HCT116 (cell line): Measurements from ENCODE around the gene CDK4. TPM values are rescaled to one million over a fixed set of nuclear protein-coding genes. Genes with fewer than 3 reads are reported as not detected.

Experiments used
- ATAC-seq: fragments of 200-7000 bp; cut with Tn5 transposase; 2 replicates; pipeline ENCODE4 v1.9.1; 2020; ENCODE audit warnings: mild to moderate bottlenecking, moderate library complexity
- BruUV-seq: library from RNA; stranded (reverse); fragments of 400-500 nt; replicated peaks from 2 replicates; lab custom pipeline; 2021; lab: Mats Ljungman, UMichigan
- CTCF ChIA-PET: fragments of 300-600 bp; sonication (Branson Sonifier 250); formaldehyde crosslinking; loops from one replicate; lab custom pipeline; 2021; ENCODE audit warnings: antibody characterized with exemption; lab: Charles Lee
- POLR2A ChIA-PET: fragments of 300-600, 350-600 bp; sonication (Branson Sonifier 250); formaldehyde crosslinking; loops from one replicate; lab custom pipeline; 2021; ENCODE audit warnings: antibody characterized with exemption; lab: Charles Lee
- RAD21 ChIA-PET, 2 experiments: fragments of 300-600 bp; sonication (Branson Sonifier 250); formaldehyde crosslinking; loops; one replicate each; lab custom pipeline; 2023; ENCODE audit warnings: low total read pairs in 2 of 2; ENCODE audit not compliant: uncharacterized antibody in 2 of 2, unreplicated experiment in 2 of 2, low non-redundant PET in 1 of 2; lab: Charles Lee
- DNase-seq: peaks from one replicate; pipeline ENCODE4 v3.0.0-alpha.2; 2010; ENCODE audit warnings: low read depth, low spot score
- H2AFZ ChIP-seq: fragments of 200-600 bp; shearing (Covaris generic), sonication (generic); 2 replicates; pipeline ENCODE4 v1.6.1; 2017; ENCODE audit warnings: low read depth, mixed run types, mixed read lengths, antibody characterized with exemption, low read length; ENCODE audit not compliant: poor library complexity, severe bottlenecking
- H3K27ac ChIP-seq: 2 replicates; pipeline ENCODE4 v1.5.1; 2012; ENCODE audit warnings: low read depth, low read length
- H3K27me3 ChIP-seq: fragments of 200-600 bp; sonication (generic); 2 replicates; pipeline ENCODE4 v1.6.1; 2016; ENCODE audit warnings: mixed run types, low read length, mixed read lengths; ENCODE audit not compliant: insufficient read depth
- H3K36me3 ChIP-seq, 2 experiments: fragments of 200-500 bp in 1 of 2; fragments of 200-600 bp in 1 of 2; sonication (Bioruptor generic) in 1 of 2; sonication (generic) in 1 of 2; 2 replicates each; pipeline versions ENCODE4 v1.5.1 to v1.6.1; 2014 to 2016; ENCODE audit warnings: low read length in 2 of 2, inconsistent platforms in 1 of 2, mixed read lengths in 1 of 2, mixed run types in 1 of 2; ENCODE audit not compliant: insufficient read depth in 2 of 2, control insufficient read depth in 1 of 2
- H3K4me1 ChIP-seq, 2 experiments: fragments of 200-600 bp in 1 of 2; sonication (generic) in 1 of 2; 2 replicates each; pipeline versions ENCODE4 v1.5.1 to v1.6.1; 2012 to 2017; ENCODE audit warnings: low read length in 2 of 2, inconsistent platforms in 1 of 2, mild to moderate bottlenecking in 1 of 2, mixed read lengths in 1 of 2, mixed run types in 1 of 2, moderate library complexity in 1 of 2; ENCODE audit not compliant: insufficient read depth in 2 of 2, control insufficient read depth in 1 of 2
- H3K4me2 ChIP-seq: fragments of 200-600 bp; sonication (generic); 2 replicates; pipeline ENCODE4 v1.6.1; 2017; ENCODE audit warnings: mixed run types, low read length, mixed read lengths
- H3K4me3 ChIP-seq, 2 experiments: fragments of 200-600 bp in 1 of 2; sonication (generic) in 1 of 2; replicated peaks in 1 of 2; 2 replicates each; pipeline ENCODE4 v1.5.1; 2011 to 2016; ENCODE audit warnings: low read length in 2 of 2, control low read depth in 1 of 2, low read depth in 1 of 2, mild to moderate bottlenecking in 1 of 2, mixed read lengths in 1 of 2, mixed run types in 1 of 2
- H3K79me2 ChIP-seq: fragments of 200-600 bp; sonication (generic); 2 replicates; pipeline ENCODE4 v1.6.1; 2017; ENCODE audit warnings: mild to moderate bottlenecking, mixed run types, low read length, moderate library complexity, mixed read lengths; ENCODE audit not compliant: insufficient read depth
- H3K9ac ChIP-seq: fragments of 200-600 bp; sonication (generic); 2 replicates; pipeline ENCODE4 v1.6.1; 2016; ENCODE audit warnings: low read length, mixed read lengths
- H3K9me2 ChIP-seq: fragments of 200-600 bp; sonication (generic), shearing (Covaris generic); 2 replicates; pipeline ENCODE4 v1.6.1; 2017; ENCODE audit warnings: mixed run types, mild to moderate bottlenecking, moderate library complexity; ENCODE audit not compliant: insufficient read depth
- H3K9me3 ChIP-seq, 2 experiments: fragments of 200-500 bp in 1 of 2; fragments of 200-600 bp in 1 of 2; sonication (Bioruptor generic) in 1 of 2; sonication (generic) in 1 of 2; 2 replicates each; pipeline ENCODE4 v1.6.1; 2014 to 2017; ENCODE audit warnings: low read length in 2 of 2, mixed read lengths in 2 of 2, inconsistent platforms in 1 of 2, low read depth in 1 of 2, mild to moderate bottlenecking in 1 of 2, mixed run types in 1 of 2, moderate library complexity in 1 of 2; ENCODE audit not compliant: control insufficient read depth in 1 of 2, insufficient read depth in 1 of 2
- H4K20me1 ChIP-seq: fragments of 200-600 bp; sonication (generic), shearing (Covaris generic); 2 replicates; pipeline ENCODE4 v1.6.1; 2017; ENCODE audit warnings: mixed run types, mild to moderate bottlenecking, moderate library complexity; ENCODE audit not compliant: insufficient read depth
- CBX3 ChIP-seq: IDR thresholded peaks from 2 replicates; pipeline ENCODE4 v1.6.1; 2012; ENCODE audit warnings: low read depth
- FOSL1 ChIP-seq: IDR thresholded peaks from 2 replicates; pipeline ENCODE4 v1.6.1; 2012; ENCODE audit warnings: low read depth
- POLR2AphosphoS5 ChIP-seq: IDR thresholded peaks from 2 replicates; pipeline ENCODE4 v1.6.1; 2011; ENCODE audit warnings: mild to moderate bottlenecking, low read depth, low read length, moderate library complexity
- REST ChIP-seq: IDR thresholded peaks from 2 replicates; pipeline ENCODE4 v1.6.1; 2012; ENCODE audit warnings: low read depth
- YY1 ChIP-seq: IDR thresholded peaks from 2 replicates; pipeline ENCODE4 v1.6.1; 2011; ENCODE audit warnings: low read length, low read depth, moderate library complexity, mild to moderate bottlenecking; ENCODE audit not compliant: insufficient replicate concordance; ENCODE audit errors: extremely low read depth
- ZBTB33 ChIP-seq: IDR thresholded peaks from 2 replicates; pipeline ENCODE4 v1.6.1; 2011; ENCODE audit warnings: mild to moderate bottlenecking, low read length, moderate library complexity; ENCODE audit not compliant: insufficient replicate concordance; ENCODE audit errors: extremely low read depth
- intact Hi-C: fragments of 100-400 bp; cut with micrococcal nuclease; formaldehyde crosslinking; loops from 2 replicates; pipeline ENCODE4 v1.10.0; 2022
- total RNA-seq: library from RNA; stranded (reverse); gene quantifications from one replicate; pipeline ENCODE4 v1.2.1, GENCODE V29; 2021; ENCODE audit not compliant: unreplicated experiment

Gene CDK4
- total RNA-seq, 1 experiment from 2014 or later, result 206 TPM

GRCh38 chr12:57758552-57759359 is 6.6 kb upstream of the CDK4 start:
- ATAC-seq, result no peak
- CTCF ChIA-PET, result interaction anchor here (0.7 to 1.0 kb wide), 4 partner anchors 13 to 21 kb away, joined by 3 to 5 read pairs (median 3); partner anchors contain the start of genes EEF1AKMT3, METTL1 and TSPAN31

More at GRCh38 chr12:57758552-57759359, 6.6 kb upstream of the CDK4 start:
- ChIA-PET RAD21 (no interaction called here), POLR2A (interaction anchor here (0.8 kb wide), 1 partner anchor 13 kb away, joined by 3 read pairs; the partner anchor contains the start of genes EEF1AKMT3 and METTL1)
- TF ChIP-seq REST (no peak), POLR2AphosphoS5 (0 out of 2 replicates have a peak, but pooled peaks have one; percentile 3), FOSL1 (no peak), CBX3 (no peak), ZBTB33 (no peak), YY1 (no peak)
- Histone ChIP-seq H2AFZ (no peak overlapping the region), H3K4me2 (no peak overlapping the region), H3K27ac (no peak overlapping the region), H4K20me1 (no peaks in the 10 kb centered on the region), H3K9me2 (no peaks in the 10 kb centered on the region), H3K27me3 (no peaks in the 10 kb centered on the region), H3K36me3 (peaks cover 0 to 7% of the 10 kb centered on the region in 2 experiments; a peak in 2 of 4 replicates), H3K9me3 (no peaks in the 10 kb centered on the region), H3K4me1 (peaks cover 11 to 23% of the 10 kb centered on the region in 2 experiments), H3K4me3 (no peak overlapping the region), H3K79me2 (no peaks in the 10 kb centered on the region), H3K9ac (no peak overlapping the region)
- intact Hi-C loops, result loop anchor here (1.0 kb wide), 1 partner anchor 147 kb away; no protein-coding TSS in a partner anchor
- no peak for DNase-seq
- BruUV-seq, result no TSS peak
